HepG2 (cell line): ENCODE measurements around the gene GRAMD1B. TPM values are rescaled to one million over a fixed set of nuclear protein-coding genes. Genes with fewer than 3 reads are reported as not detected.

Experiments
- ATAC-seq: fragments of 200-7000 bp; cut with Tn5 transposase; 3 replicates; pipeline ENCODE4 v1.9.1; 2020; ENCODE audit warnings: mild to moderate bottlenecking, moderate library complexity
- BruUV-seq: library from RNA; stranded (reverse); fragments of 400-500 nt; replicated peaks from 2 replicates; lab custom pipeline; 2021; lab: Mats Ljungman, UMichigan
- CTCF ChIA-PET: fragments of 300-600 bp; formaldehyde crosslinking; extraction: SDS; loops from one replicate; lab custom pipeline; 2021; ENCODE audit warnings: low total read pairs, inconsistent platforms, low intra/inter-chr PET ratio; lab: Yijun Ruan, JAX
- POLR2A ChIA-PET: fragments of 350-600 bp; sonication (Branson Sonifier 250); formaldehyde crosslinking; loops from one replicate; lab custom pipeline; 2020; ENCODE audit warnings: antibody characterized with exemption, inconsistent platforms; lab: Yijun Ruan, JAX
- DNase-seq: peaks from one replicate; pipeline ENCODE4 v3.0.0-alpha.2; 2015; ENCODE audit warnings: low spot score
- FAIRE-seq: peaks from 3 replicates; lab custom pipeline; 2011; peaks lifted over from hg19 to GRCh38; lab: Jason Lieb, UNC
- H2AFZ ChIP-seq: one replicate; pipeline ENCODE4 v1.6.1; 2011; ENCODE audit warnings: low read length, inconsistent platforms
- H3K27ac ChIP-seq: fragments of 300-600 bp; 3 replicates; pipeline ENCODE4 v1.8.0; 2011; ENCODE audit warnings: mixed run types, mild to moderate bottlenecking, mixed read lengths, low read length, inconsistent platforms; ENCODE audit not compliant: insufficient read depth; ENCODE audit errors: extremely low read length
- H3K27me3 ChIP-seq, 2 experiments: fragments of 200-600 bp in 1 of 2; 2 replicates in 1 of 2; 3 replicates in 1 of 2; pipeline versions ENCODE4 v1.6.0 to v1.8.0; 2011; ENCODE audit warnings: low read length in 2 of 2, mild to moderate bottlenecking in 2 of 2, moderate library complexity in 2 of 2, inconsistent platforms in 1 of 2; ENCODE audit not compliant: insufficient read depth in 2 of 2, control insufficient read depth in 1 of 2
- H3K36me3 ChIP-seq, 2 experiments: fragments of 200-600 bp in 1 of 2; replicated peaks in 1 of 2; 2 replicates in 1 of 2; 3 replicates in 1 of 2; pipeline versions ENCODE4 v1.5.1 to v1.8.0; 2011; ENCODE audit warnings: low read length in 2 of 2, inconsistent platforms in 1 of 2; ENCODE audit not compliant: insufficient read depth in 2 of 2, control insufficient read depth in 1 of 2
- H3K4me1 ChIP-seq: 2 replicates; pipeline ENCODE4 v1.5.1; 2012; ENCODE audit warnings: low read length, inconsistent platforms; ENCODE audit not compliant: insufficient read depth
- H3K4me2 ChIP-seq: 2 replicates; pipeline ENCODE4 v1.6.0; 2011; ENCODE audit warnings: low read depth, low read length, inconsistent platforms
- H3K4me3 ChIP-seq, 3 experiments: fragments of 200-600 bp in 1 of 3; sonication (generic), shearing (Covaris generic) in 1 of 3; replicated peaks in 1 of 3; 2 replicates each; pipeline ENCODE4 v1.5.1; 2011 to 2016; ENCODE audit warnings: low read length in 3 of 3, inconsistent platforms in 2 of 3, low read depth in 2 of 3, mild to moderate bottlenecking in 2 of 3, control low read depth in 1 of 3, mixed read lengths in 1 of 3; ENCODE audit not compliant: insufficient read depth in 1 of 3
- H3K79me2 ChIP-seq: one replicate; pipeline ENCODE4 v1.6.1; 2011; ENCODE audit warnings: low read length, inconsistent platforms; ENCODE audit not compliant: insufficient read depth
- H3K9ac ChIP-seq: 2 replicates; pipeline ENCODE4 v1.6.0; 2011; ENCODE audit warnings: mild to moderate bottlenecking, low read depth, low read length, inconsistent platforms; ENCODE audit not compliant: insufficient read depth
- H3K9me3 ChIP-seq: 2 replicates; pipeline ENCODE4 v1.5.1; 2012; ENCODE audit warnings: mild to moderate bottlenecking, low read length
- H4K20me1 ChIP-seq: 2 replicates; pipeline ENCODE4 v1.6.0; 2011; ENCODE audit warnings: inconsistent platforms, mild to moderate bottlenecking, low read length, moderate library complexity; ENCODE audit not compliant: insufficient read depth
- ELF4 ChIP-seq: sonication (generic); formaldehyde crosslinking; IDR thresholded peaks from 2 replicates; pipeline ENCODE4 v1.5.0; 2020; ENCODE audit warnings: missing genetic modification reagents, mild to moderate bottlenecking, moderate library complexity, borderline replicate concordance
- GTF2F1 ChIP-seq: fragments of 150-350 bp; IDR thresholded peaks from 2 replicates; pipeline ENCODE4 v1.6.1; 2014; ENCODE audit warnings: low read length
- HCFC1 ChIP-seq: fragments of 150-350 bp; IDR thresholded peaks from 2 replicates; pipeline ENCODE4 v1.6.1; 2014; ENCODE audit warnings: low read depth, low read length
- MIER2 ChIP-seq: IDR thresholded peaks from 2 replicates; pipeline ENCODE4 v1.6.1; 2016; ENCODE audit warnings: missing biosample characterization, missing genetic modification reagents
- PAF1 ChIP-seq: IDR thresholded peaks from 2 replicates; pipeline ENCODE4 v1.6.1; 2016; ENCODE audit warnings: missing genetic modification reagents, missing compliant biosample characterization
- RFX1 ChIP-seq: fragments of 450-650 bp; IDR thresholded peaks from 2 replicates; pipeline ENCODE4 v1.6.1; 2017
- SRSF4 ChIP-seq: fragments of 200-400 bp; formaldehyde crosslinking; IDR thresholded peaks from one replicate; pipeline ENCODE4 v1.6.1; 2018; ENCODE audit warnings: mild to moderate bottlenecking, low read depth, low read length, moderate library complexity; ENCODE audit not compliant: poor library complexity, severe bottlenecking
- STAT5B ChIP-seq: sonication (generic); formaldehyde crosslinking; IDR thresholded peaks from 2 replicates; pipeline ENCODE4 v1.4.0; 2020; ENCODE audit warnings: missing genetic modification reagents
- ZKSCAN8 ChIP-seq: IDR thresholded peaks from 2 replicates; pipeline ENCODE4 v1.6.1; 2016; ENCODE audit warnings: borderline replicate concordance, missing genetic modification reagents, missing compliant biosample characterization
- ZMAT5 ChIP-seq: sonication (generic); formaldehyde crosslinking; IDR thresholded peaks from 2 replicates; pipeline ENCODE4 v1.5.0; 2020; ENCODE audit warnings: mild to moderate bottlenecking, low read depth, missing genetic modification reagents, borderline replicate concordance
- ZNF576 ChIP-seq: sonication (generic); formaldehyde crosslinking; IDR thresholded peaks from 2 replicates; pipeline ENCODE4 v1.4.0; 2020; ENCODE audit warnings: mild to moderate bottlenecking, missing genetic modification reagents
- ZSCAN21 ChIP-seq: sonication (generic); formaldehyde crosslinking; IDR thresholded peaks from 2 replicates; pipeline ENCODE4 v1.8.0; 2022; ENCODE audit warnings: mild to moderate bottlenecking, missing genetic modification reagents, moderate library complexity, borderline replicate concordance
- ZSCAN25 ChIP-seq: sonication (generic); formaldehyde crosslinking; IDR thresholded peaks from 2 replicates; pipeline ENCODE4 v1.8.0; 2022; ENCODE audit warnings: mild to moderate bottlenecking, missing genetic modification reagents
- in situ Hi-C: cut with HindIII; loops from 2 replicates; pipeline ENCODE4 v1.10.0; 2017; ENCODE audit warnings: low pct_unique_long_range_greater_than_20kb; ENCODE audit not compliant: extremely low pct_ligation_motif_present
- intact Hi-C: fragments of 100-400 bp; cut with micrococcal nuclease; formaldehyde crosslinking; loops from one replicate; pipeline ENCODE4 v1.10.0; 2022; ENCODE audit not compliant: unreplicated experiment
- polyA plus RNA-seq, 8 experiments: library from polyadenylated mRNA; depleted of rRNA in 3 of 8; stranded (reverse) in 7 of 8; unstranded in 1 of 8; fragments of >200 nt; fragmentation: Illumina TruSeq in 4 of 8; extraction: Trizol in 4 of 8; gene quantifications; 2 replicates each; pipeline versions ENCODE4 v1.2.1 to v1.2.3, GENCODE V29; 2011 to 2016; ENCODE audit warnings: low read depth in 4 of 8, missing spikeins in 1 of 8, mixed read lengths in 1 of 8; ENCODE audit not compliant: insufficient read depth in 1 of 8
- total RNA-seq, 5 experiments: library from RNA; depleted of rRNA; stranded (reverse); fragments of >200 nt; fragmentation: Illumina TruSeq; extraction: Trizol; gene quantifications; 2 replicates each; pipeline ENCODE4 v1.2.3, GENCODE V29; 2016; ENCODE audit warnings: low read depth in 1 of 5

The GRAMD1B gene
- total and polyA plus RNA-seq, 2 of the 13 experiments (the other 11 are each of a cell fraction or from before 2014, with no cell fraction given), result 0.12 TPM; not detected in 1

GRCh38 chr11:123448823-123449222 lies 18.8 kb downstream of the GRAMD1B start (continued):
- TF ChIP-seq RFX1, result no peak

GRCh38 chr11:123449436-123449835 lies 19.4 kb downstream of the GRAMD1B start:
- DNase-seq (no peak), ATAC-seq (no peak), FAIRE-seq (no peak)
- Histone ChIP-seq H3K9ac (no peak overlapping the region), H3K4me2 (no peak overlapping the region), H3K4me3 (no peak overlapping the region), H3K79me2 (no peaks in the 10 kb centered on the region), H2AFZ (no peak overlapping the region), H4K20me1 (no peaks in the 10 kb centered on the region), H3K27me3 (peaks cover 0 to 15% of the 10 kb centered on the region in 2 experiments; a peak in 2 of 5 replicates), H3K27ac (no peak overlapping the region), H3K4me1 (no peaks in the 10 kb centered on the region), H3K9me3 (no peaks in the 10 kb centered on the region), H3K36me3 (no peaks in the 10 kb centered on the region)
- ChIA-PET CTCF (no interaction called here), POLR2A (no interaction called here)
- TF ChIP-seq ELF4 (CRISPR knock-in tag), result no peak
- no peak for TF ChIP-seq SRSF4
- no peak for TF ChIP-seq ZMAT5 (CRISPR knock-in tag)
- no peak for TF ChIP-seq HCFC1
- no peak for TF ChIP-seq ZSCAN21 (CRISPR knock-in tag)
- no peak for TF ChIP-seq ZKSCAN8 (CRISPR knock-in tag)
- no peak for TF ChIP-seq ZNF576 (CRISPR knock-in tag)
- TF ChIP-seq STAT5B, result no peak
- TF ChIP-seq GTF2F1, result no peak
- no peak for TF ChIP-seq MIER2 (CRISPR knock-in tag)
- TF ChIP-seq ZSCAN25, result no peak
- TF ChIP-seq PAF1 (CRISPR knock-in tag), result no peak
- intact Hi-C loops (no loop called here), in situ Hi-C loops (no loop called here)
- BruUV-seq, result no TSS peak
